HG02571 (cell line): ENCODE data around the gene HSPG2.
"Not testable (repeated sequence)": the region's sequence is repeated elsewhere in the genome, so short reads cannot be mapped to it uniquely, and the experiment has no call there.

Experiments used
- ATAC-seq: cut with Tn5 transposase; IDR thresholded peaks from one replicate; pipeline ENCODE4 v1.9.1; 2021; ENCODE audit warnings: mild to moderate bottlenecking, moderate library complexity; ENCODE audit not compliant: unreplicated experiment

Gene HSPG2

DNA sequence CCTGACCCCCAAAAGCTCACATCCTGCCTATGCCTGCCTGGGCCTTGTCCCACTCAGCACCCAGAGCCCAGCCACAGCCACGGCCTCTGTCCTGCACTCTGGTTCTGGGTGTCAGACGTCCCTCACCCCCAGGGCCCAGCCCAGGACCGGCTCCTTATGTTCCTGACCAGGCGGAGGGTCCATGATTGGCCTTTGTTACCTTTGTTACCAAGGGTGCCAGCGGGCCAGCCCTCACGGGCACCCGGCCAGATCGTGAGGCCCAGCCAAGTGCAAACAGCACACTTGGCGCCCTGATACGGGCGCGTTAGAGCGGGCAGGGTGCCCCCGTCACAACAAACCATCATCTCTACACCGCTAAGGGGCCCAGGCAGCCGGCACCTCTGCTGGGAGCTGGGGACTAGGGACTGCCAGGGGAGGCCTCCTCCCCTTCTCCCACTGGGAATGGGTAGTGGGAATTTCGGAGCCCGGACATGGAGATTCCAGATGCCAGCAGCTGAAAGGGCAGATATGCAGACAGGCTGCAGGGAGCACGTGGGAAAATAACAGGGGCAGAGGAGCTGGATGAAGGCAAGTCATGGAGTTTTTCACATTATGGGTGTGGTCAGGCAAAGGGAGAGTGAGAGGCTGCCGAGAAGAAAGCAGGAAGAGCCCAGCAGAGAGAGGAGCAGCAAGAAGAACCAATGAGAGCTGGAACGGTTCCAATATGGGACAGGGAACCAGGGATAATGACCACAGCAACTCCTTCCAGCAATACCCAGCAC, 22.1 kb downstream of the HSPG2 start:
- no peak for ATAC-seq

DNA sequence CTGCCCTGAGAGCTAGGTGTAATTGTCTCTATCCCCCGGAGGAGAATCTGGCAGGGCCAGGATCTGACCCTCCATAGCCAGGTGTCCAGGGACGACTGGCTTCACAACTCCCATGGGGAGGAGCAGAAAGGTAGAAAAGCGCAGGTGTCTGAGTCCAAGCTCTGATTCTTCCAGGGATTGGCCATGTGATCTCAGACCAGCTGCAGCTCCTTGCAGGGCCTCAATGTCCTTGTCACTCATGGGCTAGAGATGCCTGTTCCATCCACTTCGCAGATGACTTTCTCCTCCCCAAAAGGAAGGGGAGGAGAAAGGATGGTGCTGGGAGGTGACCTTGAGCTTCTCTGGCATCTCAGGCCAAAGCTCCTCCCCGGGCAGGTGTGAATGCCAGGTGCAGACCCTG, 22.7 kb downstream of the HSPG2 start:
- no peak for ATAC-seq

DNA sequence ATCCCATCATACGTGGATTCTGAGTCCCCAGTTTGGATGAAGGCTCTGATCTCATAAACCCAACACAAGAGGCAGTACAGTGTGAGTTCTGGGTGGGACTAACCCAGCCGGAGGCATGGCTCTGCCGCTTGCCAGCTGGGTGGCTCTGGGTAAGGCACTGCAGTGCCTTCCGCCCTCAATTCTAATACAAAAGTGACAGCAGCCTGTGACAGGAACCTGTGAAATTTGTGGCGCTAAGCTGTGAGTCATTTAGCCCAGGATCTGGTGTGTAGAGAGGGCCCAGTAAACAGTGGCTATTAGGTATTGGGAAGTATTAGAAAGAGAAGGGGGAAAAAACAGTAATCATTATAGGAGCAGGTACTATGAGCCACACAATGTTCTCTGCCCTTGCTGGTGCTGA, 23.3 kb downstream of the HSPG2 start:
- no peak for ATAC-seq

DNA sequence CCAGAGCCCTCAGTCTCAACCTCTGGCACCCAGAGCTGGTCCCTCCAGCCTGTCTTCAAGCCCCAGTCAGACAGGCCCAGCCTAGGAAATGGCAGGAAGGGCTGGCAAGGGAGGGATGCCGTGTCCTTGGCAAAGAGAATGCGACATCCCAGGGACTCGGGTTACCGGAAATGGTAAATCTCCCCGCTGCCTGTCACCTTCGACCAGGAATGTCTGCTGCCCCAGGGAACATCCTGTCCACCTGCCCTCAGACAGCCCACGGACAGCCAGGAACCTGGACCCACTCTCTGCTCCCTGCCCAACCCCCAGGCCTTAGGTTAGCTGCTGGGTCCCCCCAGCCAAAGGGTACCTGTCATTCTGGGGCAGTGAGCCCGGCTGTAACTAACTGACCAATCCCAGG, 23.9 kb downstream of the HSPG2 start:
- ATAC-seq, result no peak

DNA sequence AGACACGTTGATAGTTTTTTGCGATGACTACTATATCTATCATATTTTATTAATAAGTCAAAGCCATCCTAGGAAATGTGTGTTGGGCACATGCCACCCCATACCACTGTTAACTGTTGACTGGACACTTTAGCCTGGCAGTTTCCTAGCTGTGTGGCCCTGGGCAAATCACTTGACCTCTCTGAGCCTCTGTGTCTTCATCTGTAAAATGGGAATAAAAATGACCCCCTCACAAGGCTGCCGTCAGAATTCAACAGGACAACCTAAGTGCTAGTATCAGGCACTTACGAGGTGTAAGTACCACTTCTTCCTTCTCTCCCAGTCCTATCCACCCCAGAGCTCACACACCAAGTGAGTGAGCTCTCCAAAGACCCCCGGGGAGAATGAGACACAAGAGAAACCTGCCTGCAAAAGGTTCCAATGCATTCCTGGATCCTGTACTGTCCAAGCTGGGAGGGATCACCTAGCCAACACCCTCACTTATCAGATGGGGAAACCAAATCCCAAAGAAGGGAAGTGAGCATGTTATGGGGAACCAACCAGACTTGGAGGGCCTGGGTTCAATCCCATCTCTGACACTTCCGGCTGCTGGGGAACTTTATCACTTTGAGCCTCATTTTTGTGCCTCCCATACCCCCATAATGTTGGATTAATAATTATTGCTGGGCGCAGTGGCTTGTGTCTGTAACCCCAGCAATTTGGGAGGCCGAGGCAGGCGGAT, 24.9 kb downstream of the HSPG2 start:
- ATAC-seq, result no peak

DNA sequence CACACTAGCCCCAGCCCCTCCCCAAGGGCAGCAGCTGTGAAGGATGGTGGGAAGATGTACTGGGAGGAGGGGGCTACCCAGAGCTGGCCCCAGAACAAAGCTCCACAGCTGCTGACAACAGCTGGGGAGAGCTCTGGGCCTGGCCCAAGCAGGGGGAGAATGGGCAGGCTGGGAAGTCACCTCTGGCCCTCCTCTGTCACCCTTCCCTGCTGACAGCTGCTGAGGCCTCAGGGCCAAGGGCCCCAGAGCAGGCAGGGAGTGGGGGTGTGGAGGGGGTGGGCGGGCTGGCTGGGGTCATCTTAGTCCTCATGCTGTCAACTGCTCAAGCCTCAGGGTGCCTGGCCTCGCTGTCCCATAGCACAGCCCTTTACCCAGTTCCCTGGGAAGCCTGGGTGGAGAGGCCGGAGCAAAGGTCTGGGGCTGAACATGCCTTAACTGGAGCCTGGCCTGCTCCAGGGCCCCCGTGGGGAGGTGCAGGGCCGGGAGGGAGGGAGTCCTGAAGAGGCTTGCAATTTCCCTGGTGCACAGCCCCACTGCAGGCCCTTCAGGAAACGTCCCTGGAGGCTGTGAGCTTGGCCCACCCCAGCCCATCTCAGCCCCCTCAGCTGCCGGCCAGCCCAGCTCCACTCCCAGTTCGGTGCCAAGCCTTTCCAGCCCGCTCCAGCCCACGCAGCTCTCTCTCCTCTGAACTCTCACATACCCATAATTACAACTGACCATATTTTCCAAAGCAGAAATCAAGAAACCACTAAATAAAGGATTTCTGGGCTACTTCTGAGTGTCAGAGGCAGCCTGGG, 25.7 kb downstream of the HSPG2 start:
- ATAC-seq, result no peak

DNA sequence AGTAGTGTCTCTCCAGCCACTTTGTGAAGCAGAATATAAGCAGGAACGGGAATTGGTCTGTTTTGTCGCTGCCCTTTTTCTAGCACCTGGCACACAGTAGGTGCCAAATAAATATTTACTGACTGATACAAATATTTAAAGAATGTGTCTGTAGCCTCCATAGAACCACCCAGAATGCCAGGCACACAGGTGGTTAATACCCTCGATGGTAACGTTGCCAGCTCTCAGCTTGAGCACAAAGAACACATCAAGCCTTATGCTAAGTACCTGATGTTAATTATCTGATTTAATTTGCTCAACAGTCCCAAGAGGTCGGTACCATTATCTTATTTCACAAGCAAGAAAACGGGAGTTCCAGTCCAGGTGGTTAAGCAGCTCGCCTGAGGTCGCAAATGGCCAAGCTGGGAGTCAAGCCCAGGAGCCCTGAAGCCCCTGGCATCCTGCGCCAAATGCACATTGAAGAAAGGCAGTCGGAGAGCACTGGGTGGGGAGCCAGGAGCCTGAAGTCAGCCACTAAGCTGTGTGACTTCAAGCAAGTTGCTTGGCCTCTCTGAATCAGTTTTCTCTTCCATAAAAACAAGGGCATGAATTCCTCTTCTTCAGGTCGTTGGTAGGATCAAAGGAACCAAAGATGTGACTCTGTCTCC, 26.4 kb downstream of the HSPG2 start:
- no peak for ATAC-seq

DNA sequence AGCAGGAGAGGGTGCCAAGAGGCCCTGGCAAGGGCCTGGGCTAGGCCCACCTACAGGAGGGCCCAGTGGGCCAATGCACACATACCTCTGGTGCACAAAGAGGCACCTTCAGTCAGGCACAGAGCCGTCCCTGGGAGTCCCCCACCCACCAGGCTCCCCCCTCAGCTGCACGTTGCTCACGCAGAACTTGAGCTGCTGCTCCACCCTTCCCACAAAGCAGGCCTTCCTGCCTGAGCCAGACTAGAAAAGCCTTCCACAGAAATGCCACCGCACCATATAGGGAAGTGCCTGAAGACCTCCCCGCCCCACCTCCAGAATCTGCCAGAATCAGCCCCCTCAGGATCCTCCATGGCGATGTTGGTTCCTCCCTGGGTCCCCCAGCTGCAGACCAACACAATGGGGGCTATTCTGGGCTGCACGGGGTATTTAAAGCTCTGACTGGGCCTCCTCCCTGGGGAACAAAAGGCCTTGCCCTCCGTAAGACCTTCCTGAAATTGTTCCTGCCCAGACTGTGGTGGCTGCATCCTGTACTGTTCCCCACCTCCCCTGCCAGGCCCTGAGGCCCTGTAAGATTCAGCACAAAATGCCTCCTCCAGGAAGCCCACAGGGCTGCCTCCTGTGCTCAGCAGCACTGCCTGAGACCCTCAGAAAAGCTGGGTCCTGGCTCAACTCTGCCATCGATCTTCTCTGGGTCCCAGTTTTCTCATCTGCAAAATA, 27.2 kb downstream of the HSPG2 start:
- ATAC-seq, result no peak

DNA sequence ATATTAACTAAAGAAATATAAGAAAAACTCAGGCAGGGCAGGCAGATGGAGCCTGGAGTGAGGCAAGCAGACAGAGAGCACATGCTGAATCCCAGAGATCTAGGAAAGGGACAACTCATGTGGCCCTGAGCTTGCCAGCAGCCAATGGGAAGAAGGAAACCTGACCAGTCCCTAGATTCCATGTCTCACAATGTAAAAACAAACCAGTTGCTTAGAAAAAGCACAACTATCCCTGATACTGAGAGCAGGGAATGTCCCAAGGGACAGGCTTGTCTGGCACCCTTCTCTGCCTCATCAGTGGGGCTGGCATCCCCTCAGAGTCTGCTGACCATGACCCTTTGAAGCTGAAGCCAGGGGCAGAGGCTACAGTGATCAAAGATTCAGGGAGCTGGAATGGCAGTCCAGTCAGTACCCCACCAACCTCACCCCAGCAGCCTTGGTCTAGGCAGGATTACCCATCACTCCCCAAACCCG, 27.8 kb downstream of the HSPG2 start:
- ATAC-seq, result no peak

DNA sequence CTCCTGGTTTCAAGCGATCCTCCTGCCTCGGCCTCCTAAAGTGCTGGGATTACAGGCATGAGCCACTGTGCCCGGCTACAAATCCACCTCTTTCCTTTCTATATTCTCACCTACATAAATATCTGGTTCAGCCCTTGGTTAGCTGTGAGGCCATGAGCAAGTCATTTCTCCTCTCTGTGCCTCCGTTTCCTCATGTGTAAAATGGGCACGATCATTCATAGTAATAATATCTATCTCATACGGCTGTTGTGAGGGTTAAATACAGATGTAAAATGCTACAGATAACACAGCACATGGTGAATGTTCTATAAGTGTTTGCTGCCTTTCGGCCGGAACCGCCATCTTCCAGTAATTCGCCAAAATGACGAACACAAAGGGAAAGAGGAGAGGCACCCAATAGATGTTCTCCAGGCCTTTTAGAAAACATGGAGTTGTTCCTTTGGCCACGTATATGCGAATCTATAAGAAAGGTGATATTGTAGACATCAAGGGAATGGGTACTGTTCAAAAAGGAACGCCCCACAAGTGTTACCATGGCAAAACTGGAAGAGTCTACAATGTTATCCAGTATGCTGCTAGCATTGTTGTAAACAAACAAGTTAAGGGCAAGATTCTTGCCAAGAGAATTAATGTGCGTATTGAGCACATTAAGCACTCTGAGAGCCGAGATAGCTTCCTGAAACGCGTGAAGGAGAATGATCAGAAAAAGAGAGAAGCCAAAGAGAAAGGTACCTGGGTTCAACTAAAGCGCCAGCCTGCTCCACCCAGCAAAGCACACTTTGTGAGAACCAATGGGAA, 29.2 kb downstream of the HSPG2 start:
- not testable (repeated sequence) for ATAC-seq

DNA sequence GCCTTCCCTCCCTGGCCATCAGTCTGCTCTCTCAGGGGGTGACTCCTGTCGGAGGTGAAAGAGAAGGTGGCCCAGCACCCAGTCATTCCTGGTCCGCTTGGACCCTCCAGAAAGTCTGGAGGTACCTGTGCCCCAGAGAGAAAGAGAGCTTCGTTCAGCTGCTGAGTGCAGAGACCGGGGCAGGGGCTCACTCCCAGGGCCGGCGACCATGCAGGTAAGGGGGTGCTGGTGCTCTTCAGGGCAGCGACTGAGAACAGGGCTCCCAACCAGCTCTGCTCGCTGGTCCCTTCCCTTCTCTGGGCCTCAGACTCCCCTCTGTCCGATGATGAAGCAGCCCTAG, 30.1 kb downstream of the HSPG2 start:
- ATAC-seq, result no peak

DNA sequence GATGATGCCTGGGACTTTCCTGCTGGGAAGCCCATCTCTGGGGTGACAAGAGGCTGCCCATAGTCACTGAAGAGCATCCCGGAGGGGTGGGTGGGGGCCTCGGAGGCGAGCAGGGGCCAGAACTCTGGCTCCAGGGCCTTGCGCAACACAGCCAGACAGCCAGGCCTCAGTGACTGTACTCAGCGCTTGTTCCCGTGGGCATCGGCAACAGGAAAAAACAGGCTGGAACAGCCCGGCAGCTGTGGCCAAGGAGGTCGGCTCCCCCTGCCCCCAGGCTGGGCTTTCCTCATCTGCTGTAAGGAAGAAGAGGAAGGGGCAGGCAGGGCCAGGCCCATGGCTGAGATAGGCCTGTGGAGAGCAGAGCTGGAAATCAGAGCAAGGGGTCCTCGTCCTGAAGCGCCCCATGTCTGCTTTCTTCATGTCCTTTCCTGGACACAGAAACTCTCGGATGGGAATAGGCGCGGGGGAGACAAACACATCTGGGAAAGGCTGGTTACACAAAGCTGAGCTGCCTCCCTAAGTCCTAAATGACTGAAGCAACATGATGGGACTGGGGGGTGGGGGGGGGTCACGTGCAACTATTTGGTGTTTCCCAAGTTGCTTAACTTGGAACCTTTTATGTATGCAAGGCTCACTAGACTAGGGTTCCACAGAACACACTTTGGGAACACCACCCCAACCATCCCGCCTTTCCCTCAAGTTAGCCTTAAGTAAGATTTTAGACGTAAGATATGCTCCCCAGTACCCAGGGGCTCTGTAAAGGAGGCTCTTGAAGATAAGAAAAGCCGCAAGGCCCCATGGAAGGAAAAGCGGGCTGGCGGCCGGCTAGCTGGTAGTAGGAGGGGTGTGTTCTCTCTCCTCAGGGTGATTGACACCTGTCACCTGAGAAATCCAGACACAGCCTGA, 30.7 kb downstream of the HSPG2 start:
- ATAC-seq, result no peak

DNA sequence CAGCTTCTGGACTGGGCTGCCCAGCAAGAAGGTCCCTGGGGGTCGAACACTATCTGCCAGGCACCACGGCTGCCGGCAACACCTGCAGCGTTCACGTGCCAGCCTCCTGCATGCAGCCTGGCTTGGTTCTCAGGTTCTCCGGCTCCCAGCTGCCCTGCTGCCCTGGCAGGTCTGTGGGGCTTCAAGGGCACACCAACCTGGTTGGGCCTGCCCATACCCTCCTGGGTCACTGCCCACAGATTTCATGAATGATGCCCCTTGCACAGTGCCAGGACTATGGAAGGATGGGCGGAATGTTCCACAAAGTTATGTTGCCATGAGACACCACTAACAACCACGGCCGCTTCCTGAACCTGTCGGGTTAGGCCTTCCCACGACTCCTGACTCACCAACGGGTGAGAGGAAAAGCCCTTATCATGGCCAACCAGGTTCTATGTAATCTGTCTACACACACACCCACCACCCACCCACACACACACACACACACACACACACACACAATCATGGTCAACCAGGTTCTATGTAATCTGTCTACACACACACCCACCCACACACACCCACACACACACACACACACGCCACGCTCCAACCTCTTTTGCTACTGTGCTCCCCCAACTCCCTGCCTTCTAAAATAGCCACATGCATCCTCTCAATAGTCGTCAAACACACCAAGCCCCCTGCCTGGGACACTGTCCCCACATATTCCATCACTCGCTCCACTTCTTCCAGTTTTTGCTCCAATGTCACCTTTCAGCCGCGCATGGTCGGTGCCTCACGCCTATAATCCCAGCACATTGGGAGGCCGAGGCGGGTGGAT, 32.2 kb downstream of the HSPG2 start:
- no peak for ATAC-seq

DNA sequence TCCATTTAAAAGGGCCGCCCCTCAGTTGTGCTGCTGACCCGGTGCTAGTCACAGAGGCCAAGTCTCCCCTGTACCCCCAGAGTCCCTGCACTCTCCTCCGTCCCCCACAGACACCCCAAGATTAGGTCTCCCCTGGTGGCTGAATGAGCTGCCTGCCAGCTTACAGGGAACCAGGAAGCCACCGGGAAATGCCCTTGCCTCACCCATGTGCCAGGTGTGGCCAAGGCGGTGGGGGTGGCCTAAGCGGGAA, 32.7 kb downstream of the HSPG2 start:
- no peak for ATAC-seq

DNA sequence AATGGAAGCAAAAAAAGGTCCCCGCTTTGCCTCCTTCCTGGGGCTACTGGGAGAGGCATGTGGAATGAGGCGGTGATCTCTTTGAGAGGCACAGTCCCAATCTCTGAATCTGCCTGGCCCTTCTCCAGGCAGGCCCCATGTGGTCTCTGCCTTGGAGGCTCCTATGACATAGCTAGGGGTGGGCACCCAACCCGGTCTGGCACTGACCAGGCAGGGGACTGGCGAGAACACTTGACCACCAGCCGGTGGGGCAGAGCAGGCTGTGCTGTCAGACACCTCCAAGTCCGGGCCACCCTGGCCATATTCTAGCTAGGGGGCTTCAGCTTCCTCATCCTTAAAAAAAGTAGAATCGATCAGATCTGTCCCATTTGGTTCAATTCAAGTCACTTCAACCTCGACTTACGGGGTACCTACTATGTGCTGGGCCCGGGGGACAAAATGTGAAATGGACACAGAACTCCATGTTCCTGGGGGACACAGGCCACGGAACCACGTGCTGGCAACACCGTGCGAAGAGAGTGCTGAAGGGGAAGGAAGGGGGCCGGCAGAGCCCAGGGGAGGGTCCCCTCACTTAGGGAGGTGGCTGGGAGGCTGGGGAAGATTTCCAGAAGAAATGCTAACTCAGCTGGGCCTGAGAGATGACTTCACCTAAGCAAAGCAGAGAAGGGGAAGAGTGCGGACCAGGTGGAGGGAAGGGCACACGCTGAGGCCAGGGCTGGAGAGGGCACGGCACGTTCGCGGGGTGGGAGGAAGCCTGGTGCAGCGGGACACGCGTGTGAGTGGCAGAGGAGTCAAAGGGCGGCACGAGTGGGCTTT, 33.3 kb downstream of the HSPG2 start:
- no peak for ATAC-seq

DNA sequence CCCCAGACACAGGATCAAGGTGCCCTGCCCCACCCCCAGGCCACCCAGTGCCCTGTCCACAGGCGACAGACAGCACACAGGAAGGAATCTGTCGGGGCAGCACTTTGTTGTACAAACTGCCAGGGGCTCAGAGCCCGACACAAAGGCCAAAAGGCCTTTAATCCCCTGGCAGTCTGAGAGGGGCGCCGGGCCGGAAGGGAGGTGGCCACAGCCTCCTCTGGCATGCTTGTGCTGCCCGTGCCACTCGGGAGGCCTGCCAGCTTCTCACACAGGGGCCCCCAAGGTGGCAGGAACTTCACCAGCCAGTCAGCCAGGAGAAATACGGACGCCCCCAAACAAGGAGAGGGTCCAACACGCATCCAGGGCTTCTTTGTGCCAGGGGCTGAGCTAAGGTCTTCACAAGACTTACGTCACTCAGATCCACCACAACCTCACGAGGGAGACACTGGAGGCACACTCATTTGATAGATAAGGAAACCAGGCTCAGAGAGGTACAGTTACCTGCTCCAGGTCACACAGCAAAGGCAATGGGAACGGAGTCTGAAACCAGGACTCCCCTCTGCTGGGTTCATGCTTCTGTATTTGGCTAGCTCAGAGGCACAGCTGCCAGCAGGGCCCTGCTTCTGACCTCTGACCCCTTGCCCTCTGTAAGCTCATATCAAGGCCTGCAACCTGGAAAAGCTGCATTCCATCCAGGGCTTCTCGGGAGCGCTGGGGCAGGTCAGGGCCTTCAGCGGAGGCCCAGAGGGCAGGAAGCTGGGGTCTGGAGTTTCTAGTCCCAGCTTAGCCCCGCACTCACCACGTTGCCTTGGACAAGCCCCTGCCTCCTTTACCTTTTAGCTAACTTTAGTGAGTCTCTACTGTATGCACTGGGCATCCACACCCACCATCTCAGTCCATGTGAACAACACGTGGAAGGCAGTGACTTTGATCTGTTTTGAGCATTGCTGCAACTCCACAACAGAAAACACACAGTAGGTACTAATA, 34.8 kb downstream of the HSPG2 start:
- ATAC-seq, result no peak
